ENCODE measurements around the gene SMYD3.
A peak's percentile ranks its signal among the peaks of the same experiment; 100 is the strongest.

SMYD3 gene

GRCh38 chr1:246455476-246455875 is 51.6 kb downstream of the SMYD3 start:
- H3K4me1 ChIP-seq (ENCODE audit: insufficient read depth, low read length, poor library complexity, severe bottlenecking): peaks cover 67% of the 10 kb centered on the region
- no peaks in the 10 kb centered on the region for H3K27me3 ChIP-seq (ENCODE audit: insufficient read depth, low read length, poor library complexity, severe bottlenecking)
- no peak overlapping the region for H3K4me2 ChIP-seq (ENCODE audit: low read depth, low read length, poor library complexity, severe bottlenecking)
- H3F3A ChIP-seq (ENCODE audit: low read depth): 0 out of 2 replicates have a peak, but pooled peaks cover 3% of the 10 kb centered on the region
- no peak overlapping the region for H3K9ac ChIP-seq (ENCODE audit: low read depth, low read length, poor library complexity, severe bottlenecking)
- TF ChIP-seq EZH2phosphoT487 (IDR thresholded peaks at IDR 0.05; ENCODE audit: borderline replicate concordance): no peak
- TF ChIP-seq CTCF (conservative IDR thresholded peaks at IDR 0.05; ENCODE audit: low read length): no peak
- no peaks in the 10 kb centered on the region for H3K9me3 ChIP-seq (ENCODE audit: insufficient read depth, low read depth, low read length)
- no peaks in the 10 kb centered on the region for H3K36me3 ChIP-seq (ENCODE audit: insufficient read depth, low read length)
- H3K79me2 ChIP-seq (ENCODE audit: insufficient read depth, low read length): peaks cover 52% of the 10 kb centered on the region
- H2AFZ ChIP-seq (ENCODE audit: low read length): no peak overlapping the region
- H4K20me1 ChIP-seq (ENCODE audit: insufficient read depth, low read length, poor library complexity, severe bottlenecking): no peaks in the 10 kb centered on the region
- H3K9me2 ChIP-seq (replicated peaks; ENCODE audit: low read depth, low read length): no peaks in the 10 kb centered on the region
- no peak overlapping the region for H3K4me3 ChIP-seq (ENCODE audit: low read length, poor library complexity, severe bottlenecking)

- Histone ChIP-seq H3K4me2 (ENCODE audit: low read depth, low read length, poor library complexity, severe bottlenecking) (peak overlapping the region; percentile 7), H3K9ac (ENCODE audit: low read depth, low read length, poor library complexity, severe bottlenecking) (no peak overlapping the region), H3K36me3 (ENCODE audit: insufficient read depth, low read length) (no peaks in the 10 kb centered on the region), H3F3A (ENCODE audit: low read depth) (0 out of 2 replicates have a peak, but pooled peaks cover 3% of the 10 kb centered on the region), H3K4me1 (ENCODE audit: insufficient read depth, low read length, poor library complexity, severe bottlenecking) (peaks cover 60% of the 10 kb centered on the region), H4K20me1 (ENCODE audit: insufficient read depth, low read length, poor library complexity, severe bottlenecking) (no peaks in the 10 kb centered on the region), H3K27me3 (ENCODE audit: insufficient read depth, low read length, poor library complexity, severe bottlenecking) (no peaks in the 10 kb centered on the region), H3K4me3 (ENCODE audit: low read length, poor library complexity, severe bottlenecking) (no peak overlapping the region), H3K9me3 (ENCODE audit: insufficient read depth, low read depth, low read length) (no peaks in the 10 kb centered on the region), H3K79me2 (ENCODE audit: insufficient read depth, low read length) (peaks cover 46% of the 10 kb centered on the region), H2AFZ (ENCODE audit: low read length) (no peak overlapping the region), H3K9me2 (replicated peaks; ENCODE audit: low read depth, low read length) (no peaks in the 10 kb centered on the region)
- TF ChIP-seq CTCF (conservative IDR thresholded peaks at IDR 0.05; ENCODE audit: low read length): no peak
- TF ChIP-seq EZH2phosphoT487 (IDR thresholded peaks at IDR 0.05; ENCODE audit: borderline replicate concordance): no peak
Observed at GRCh38 chr1:246454655-246455054, 52.4 kb downstream of the SMYD3 start.

- Histone ChIP-seq H3F3A (ENCODE audit: low read depth) (no peaks in the 10 kb centered on the region), H3K9me3 (ENCODE audit: insufficient read depth, low read depth, low read length) (peaks cover 4% of the 10 kb centered on the region; the same call in 1 of the 2 replicates), H3K4me2 (ENCODE audit: low read depth, low read length, poor library complexity, severe bottlenecking) (no peak overlapping the region), H3K4me3 (ENCODE audit: low read length, poor library complexity, severe bottlenecking) (no peak overlapping the region), H3K9me2 (replicated peaks; ENCODE audit: low read depth, low read length) (no peaks in the 10 kb centered on the region), H3K36me3 (ENCODE audit: insufficient read depth, low read length) (no peaks in the 10 kb centered on the region), H3K79me2 (ENCODE audit: insufficient read depth, low read length) (peaks cover 44% of the 10 kb centered on the region), H4K20me1 (ENCODE audit: insufficient read depth, low read length, poor library complexity, severe bottlenecking) (no peaks in the 10 kb centered on the region), H2AFZ (ENCODE audit: low read length) (0 out of 2 replicates have a peak overlapping the region, but pooled peaks have one; percentile 42), H3K4me1 (ENCODE audit: insufficient read depth, low read length, poor library complexity, severe bottlenecking) (peaks cover 36% of the 10 kb centered on the region), H3K27me3 (ENCODE audit: insufficient read depth, low read length, poor library complexity, severe bottlenecking) (no peaks in the 10 kb centered on the region), H3K9ac (ENCODE audit: low read depth, low read length, poor library complexity, severe bottlenecking) (peak overlapping the region; percentile 59)
- TF ChIP-seq CTCF (conservative IDR thresholded peaks at IDR 0.05; ENCODE audit: low read length) (peak; percentile 81), EZH2phosphoT487 (IDR thresholded peaks at IDR 0.05; ENCODE audit: borderline replicate concordance) (no peak)
Observed at GRCh38 chr1:246450611-246451251, 56.3 kb downstream of the SMYD3 start.

Data from Loucy (cell line).